ENCODE results near the gene ISCA2.
"Not testable (repeated sequence)": the region's sequence is repeated elsewhere in the genome, so short reads cannot be mapped to it uniquely, and the experiment has no call there.

ISCA2 gene

DNA sequence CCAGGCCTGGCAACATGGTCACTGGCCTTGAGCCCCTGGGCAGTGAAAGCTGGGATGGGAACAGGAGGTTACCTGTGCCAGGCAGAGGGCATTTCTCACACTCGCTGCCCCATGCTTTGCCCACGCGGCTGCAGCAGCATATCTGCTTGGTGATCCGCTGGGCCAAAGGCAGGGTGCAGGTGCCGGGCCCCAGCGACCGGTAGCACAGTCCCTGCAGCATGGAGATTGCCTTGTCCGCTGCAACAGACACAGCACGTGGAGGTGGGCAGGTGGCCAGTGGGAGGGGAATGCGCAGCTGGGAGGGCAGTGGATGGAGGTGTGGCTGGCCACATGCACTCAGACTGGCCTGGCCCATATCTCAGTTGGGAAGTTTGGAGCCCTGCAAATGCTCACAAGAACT, 35.3 kb downstream of the ISCA2 start:
- Histone ChIP-seq H3K27me3 (replicated peaks; ENCODE audit: control insufficient read depth, insufficient read depth, low read length) (no peaks in the 10 kb centered on the region; the same call in 1 of the 2 replicates), H3K4me3 (replicated peaks; ENCODE audit: low read depth, low read length) (no peak overlapping the region), H3K36me3 (ENCODE audit: control insufficient read depth, insufficient read depth, low read length) (no peaks in the 10 kb centered on the region)
- no peak for DNase-seq (ENCODE audit: extremely low read depth, insufficient read length)
- TF ChIP-seq CTCF (IDR thresholded peaks at IDR 0.05; ENCODE audit: insufficient read depth, low read length, poor library complexity, severe bottlenecking), result no peak

GRCh38 chr14:74531006-74531405, 37.4 kb downstream of the ISCA2 start:
- Histone ChIP-seq H3K36me3 (ENCODE audit: control insufficient read depth, insufficient read depth, low read length) (no peaks in the 10 kb centered on the region), H3K4me3 (replicated peaks; ENCODE audit: low read depth, low read length) (no peak overlapping the region), H3K27me3 (replicated peaks; ENCODE audit: control insufficient read depth, insufficient read depth, low read length) (no peaks in the 10 kb centered on the region)
- TF ChIP-seq CTCF (IDR thresholded peaks at IDR 0.05; ENCODE audit: insufficient read depth, low read length, poor library complexity, severe bottlenecking), result no peak
- no peak for DNase-seq (ENCODE audit: extremely low read depth, insufficient read length)

GRCh38 chr14:74531467-74531866, 37.9 kb downstream of the ISCA2 start:
- DNase-seq (ENCODE audit: extremely low read depth, insufficient read length), result no peak
- TF ChIP-seq CTCF (IDR thresholded peaks at IDR 0.05; ENCODE audit: insufficient read depth, low read length, poor library complexity, severe bottlenecking), result no peak
- H3K4me3 ChIP-seq (replicated peaks; ENCODE audit: low read depth, low read length), result no peak overlapping the region
- H3K27me3 ChIP-seq (replicated peaks; ENCODE audit: control insufficient read depth, insufficient read depth, low read length), result no peaks in the 10 kb centered on the region
- no peaks in the 10 kb centered on the region for H3K36me3 ChIP-seq (ENCODE audit: control insufficient read depth, insufficient read depth, low read length)

DNA sequence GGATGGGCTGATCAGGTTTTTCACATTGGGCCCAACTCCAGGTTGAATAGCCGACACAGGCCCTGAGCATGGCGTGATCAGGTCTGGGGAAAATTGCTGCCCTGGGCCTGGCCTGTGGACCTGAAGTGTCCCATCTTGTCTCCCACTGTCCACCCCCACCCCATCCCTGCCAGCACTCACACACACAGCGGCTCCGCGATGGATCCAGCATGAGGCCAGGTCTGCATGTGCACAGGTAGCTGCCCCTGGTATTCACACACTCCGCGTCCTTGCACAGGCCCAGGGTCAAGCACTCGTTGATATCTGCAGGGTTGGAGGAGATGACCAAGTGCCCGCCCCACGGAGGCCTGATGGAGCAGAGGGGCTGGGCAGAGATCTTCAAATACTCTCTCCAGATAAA, 38.7 kb downstream of the ISCA2 start:
- no peaks in the 10 kb centered on the region for H3K36me3 ChIP-seq (ENCODE audit: control insufficient read depth, insufficient read depth, low read length)
- DNase-seq (ENCODE audit: extremely low read depth, insufficient read length), result no peak
- TF ChIP-seq CTCF (IDR thresholded peaks at IDR 0.05; ENCODE audit: insufficient read depth, low read length, poor library complexity, severe bottlenecking), result no peak
- H3K4me3 ChIP-seq (replicated peaks; ENCODE audit: low read depth, low read length), result no peak overlapping the region
- no peaks in the 10 kb centered on the region for H3K27me3 ChIP-seq (replicated peaks; ENCODE audit: control insufficient read depth, insufficient read depth, low read length)

DNA sequence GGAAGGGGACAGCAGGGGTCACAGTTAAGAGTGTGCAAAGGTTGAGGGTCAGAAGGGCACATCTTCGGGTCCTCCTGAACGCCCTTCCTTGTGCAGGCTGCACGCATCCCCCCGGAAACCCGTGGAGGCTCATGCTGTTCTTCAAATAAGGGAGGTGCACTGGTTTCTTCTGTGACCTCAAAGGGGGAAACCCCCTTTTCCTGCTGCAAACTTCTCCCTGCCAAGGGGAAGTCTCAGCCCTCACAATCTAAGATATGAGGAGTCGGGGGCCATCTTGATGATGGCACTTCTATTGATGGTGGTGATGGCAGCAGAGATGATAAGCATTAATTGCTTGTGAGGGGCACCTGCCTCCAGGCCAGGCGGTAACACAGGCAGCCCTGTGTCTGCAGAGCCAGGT, 40.0 kb downstream of the ISCA2 start:
- TF ChIP-seq CTCF (IDR thresholded peaks at IDR 0.05; ENCODE audit: insufficient read depth, low read length, poor library complexity, severe bottlenecking), result no peak
- no peak for DNase-seq (ENCODE audit: extremely low read depth, insufficient read length)
- H3K4me3 ChIP-seq (replicated peaks; ENCODE audit: low read depth, low read length), result no peak overlapping the region
- no peaks in the 10 kb centered on the region for H3K27me3 ChIP-seq (replicated peaks; ENCODE audit: control insufficient read depth, insufficient read depth, low read length)
- H3K36me3 ChIP-seq (ENCODE audit: control insufficient read depth, insufficient read depth, low read length), result no peaks in the 10 kb centered on the region

- DNase-seq (ENCODE audit: extremely low read depth, insufficient read length), result no peak
- no peaks in the 10 kb centered on the region; the same call in 1 of the 2 replicates for H3K27me3 ChIP-seq (replicated peaks; ENCODE audit: control insufficient read depth, insufficient read depth, low read length)
- H3K36me3 ChIP-seq (ENCODE audit: control insufficient read depth, insufficient read depth, low read length), result no peaks in the 10 kb centered on the region
- TF ChIP-seq CTCF (IDR thresholded peaks at IDR 0.05; ENCODE audit: insufficient read depth, low read length, poor library complexity, severe bottlenecking), result no peak
- H3K4me3 ChIP-seq (replicated peaks; ENCODE audit: low read depth, low read length), result no peak overlapping the region
Observed at GRCh38 chr14:74535756-74536325, 42.3 kb downstream of the ISCA2 start.

DNA sequence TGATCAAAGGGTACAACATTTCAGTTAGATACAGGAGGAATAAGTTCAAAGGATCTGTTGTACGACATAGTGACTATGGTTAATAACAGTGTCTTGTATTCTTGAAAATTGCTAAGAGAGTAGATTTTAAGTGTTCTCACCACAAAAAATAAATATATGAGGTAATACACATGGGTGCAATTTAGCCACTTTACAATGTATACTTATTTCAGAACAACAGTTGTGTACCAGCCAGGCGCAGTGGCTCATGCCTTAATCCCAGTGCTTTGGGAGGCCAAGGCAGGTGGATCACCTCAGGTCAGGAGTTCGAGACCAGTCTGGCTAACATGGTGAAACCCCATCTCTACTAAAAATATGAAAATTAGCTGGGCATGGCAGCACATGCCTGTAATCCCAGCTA, 42.8 kb downstream of the ISCA2 start:
- H3K27me3 ChIP-seq (replicated peaks; ENCODE audit: control insufficient read depth, insufficient read depth, low read length); H3K36me3 ChIP-seq (ENCODE audit: control insufficient read depth, insufficient read depth, low read length); DNase-seq (ENCODE audit: extremely low read depth, insufficient read length); H3K4me3 ChIP-seq (replicated peaks; ENCODE audit: low read depth, low read length): not testable (repeated sequence)
